ENCODE data around the gene DIS3.
"Not testable (repeated sequence)": the region's sequence is repeated elsewhere in the genome, so short reads cannot be mapped to it uniquely, and the experiment has no call there.

- not testable (repeated sequence) for TF ChIP-seq CTCF, POLR2A, POLR2AphosphoS5 (IDR thresholded peaks at IDR 0.05)
Observed at GRCh38 chr13:72784679-72785078, 3.0 kb upstream of the DIS3 start.

All from transverse colon (tissue), 4 donors.